H9 (cell line): Measurements from ENCODE around the gene SPRR3. TPM values are rescaled to one million over a fixed set of nuclear protein-coding genes. Genes with fewer than 3 reads are reported as not detected.

Experiments
- DNase-seq: peaks from one replicate; pipeline ENCODE4 v3.0.0-alpha.2; 2017
- H2AFZ ChIP-seq: one replicate; pipeline ENCODE4 v1.6.1; 2013; ENCODE audit warnings: mild to moderate bottlenecking, low read length, control low read depth, moderate library complexity
- H2AK5ac ChIP-seq: 2 replicates; pipeline ENCODE4 v1.6.1; 2013; ENCODE audit warnings: low read length, control low read depth, mixed read lengths; ENCODE audit not compliant: insufficient read length
- H2BK120ac ChIP-seq: one replicate; pipeline ENCODE4 v1.6.1; 2013; ENCODE audit warnings: low read depth, mild to moderate bottlenecking, low read length, control low read depth, inconsistent platforms; ENCODE audit not compliant: poor library complexity, severe bottlenecking
- H2BK12ac ChIP-seq: 2 replicates; pipeline ENCODE4 v1.6.1; 2013; ENCODE audit warnings: low read length, control low read depth, mixed read lengths, low read depth; ENCODE audit not compliant: insufficient read length
- H2BK15ac ChIP-seq: 2 replicates; pipeline ENCODE4 v1.6.1; 2013; ENCODE audit warnings: low read depth, low read length, control low read depth
- H2BK20ac ChIP-seq: one replicate; pipeline ENCODE4 v1.6.1; 2013; ENCODE audit warnings: low read depth, mild to moderate bottlenecking, low read length, control low read depth, inconsistent platforms; ENCODE audit not compliant: poor library complexity, severe bottlenecking
- H2BK5ac ChIP-seq: 2 replicates; pipeline ENCODE4 v1.6.1; 2013; ENCODE audit warnings: low read length, control low read depth, mixed read lengths; ENCODE audit not compliant: insufficient read length
- H3K14ac ChIP-seq: 2 replicates; pipeline ENCODE4 v1.6.1; 2013; ENCODE audit warnings: low read length, control low read depth; ENCODE audit not compliant: insufficient read depth
- H3K18ac ChIP-seq: 2 replicates; pipeline ENCODE4 v1.6.1; 2013; ENCODE audit warnings: low read depth, mild to moderate bottlenecking, mixed read lengths, low read length, control low read depth; ENCODE audit not compliant: insufficient read length
- H3K23ac ChIP-seq: 2 replicates; pipeline ENCODE4 v1.6.1; 2013; ENCODE audit warnings: low read length, control low read depth, mixed read lengths, low read depth; ENCODE audit not compliant: insufficient read length
- H3K23me2 ChIP-seq: 2 replicates; pipeline ENCODE4 v1.6.1; 2013; ENCODE audit warnings: low read depth, mild to moderate bottlenecking, mixed read lengths, low read length, control low read depth; ENCODE audit not compliant: insufficient read length, poor library complexity, severe bottlenecking
- H3K27ac ChIP-seq: 2 replicates; pipeline ENCODE4 v1.5.1; 2013; ENCODE audit warnings: low read length, control low read depth, mixed read lengths, low read depth; ENCODE audit not compliant: insufficient read length
- H3K27me3 ChIP-seq: 2 replicates; pipeline ENCODE4 v1.6.1; 2013; ENCODE audit warnings: low read length, control low read depth, inconsistent platforms; ENCODE audit not compliant: insufficient read depth
- H3K4ac ChIP-seq: 2 replicates; pipeline ENCODE4 v1.6.1; 2013; ENCODE audit warnings: low read depth, mild to moderate bottlenecking, control low read depth, inconsistent platforms, low read length, moderate library complexity
- H3K4me1 ChIP-seq: 2 replicates; pipeline ENCODE4 v1.6.1; 2013; ENCODE audit warnings: low read length, control low read depth, inconsistent platforms; ENCODE audit not compliant: insufficient read depth
- H3K4me2 ChIP-seq: 2 replicates; pipeline ENCODE4 v1.6.1; 2013; ENCODE audit warnings: low read length, control low read depth, mixed read lengths; ENCODE audit not compliant: insufficient read length, insufficient read depth
- H3K56ac ChIP-seq: 2 replicates; pipeline ENCODE4 v1.6.1; 2013; ENCODE audit warnings: low read depth, mild to moderate bottlenecking, mixed read lengths, low read length, control low read depth; ENCODE audit not compliant: insufficient read length
- H3K79me1 ChIP-seq: 2 replicates; pipeline ENCODE4 v1.6.1; 2013; ENCODE audit warnings: low read depth, mild to moderate bottlenecking, moderate library complexity, low read length, control low read depth, inconsistent platforms; ENCODE audit not compliant: insufficient read depth, poor library complexity, severe bottlenecking
- H3K79me2 ChIP-seq: 2 replicates; pipeline ENCODE4 v1.6.1; 2013; ENCODE audit warnings: low read length, control low read depth, inconsistent platforms; ENCODE audit not compliant: insufficient read depth
- H3K9ac ChIP-seq: 2 replicates; pipeline ENCODE4 v1.6.1; 2013; ENCODE audit warnings: low read length, control low read depth, mixed read lengths; ENCODE audit not compliant: insufficient read length; ENCODE audit errors: extremely low read depth
- H3K9me3 ChIP-seq: one replicate; pipeline ENCODE4 v1.6.1; 2013; ENCODE audit warnings: low read depth, low read length, inconsistent platforms; ENCODE audit not compliant: control insufficient read depth
- H3T11ph ChIP-seq: one replicate; pipeline ENCODE4 v1.6.1; 2013; ENCODE audit warnings: mild to moderate bottlenecking, low read length, control low read depth, inconsistent platforms
- H4K20me1 ChIP-seq: one replicate; pipeline ENCODE4 v1.6.1; 2013; ENCODE audit not compliant: control insufficient read depth, insufficient read length, insufficient read depth
- H4K5ac ChIP-seq: 2 replicates; pipeline ENCODE4 v1.6.1; 2013; ENCODE audit warnings: low read depth, mild to moderate bottlenecking, mixed read lengths, low read length, control low read depth; ENCODE audit not compliant: insufficient read length
- H4K8ac ChIP-seq: replicated peaks from 2 replicates; pipeline ENCODE4 v1.6.1; 2013; ENCODE audit warnings: low read length, control low read depth, mixed read lengths, low read depth; ENCODE audit not compliant: insufficient read length
- H4K91ac ChIP-seq: 2 replicates; pipeline ENCODE4 v1.6.1; 2013; ENCODE audit warnings: low read depth, mild to moderate bottlenecking, moderate library complexity, mixed read lengths, low read length, control low read depth; ENCODE audit not compliant: insufficient read length
- H3K27ac Mint-ChIP-seq, 3 experiments: 2 replicates in 2 of 3; 3 replicates in 1 of 3; pipeline ENCODE4 v1.8.0; 2020 to 2021; ENCODE audit warnings: mixed read lengths in 3 of 3, mild to moderate bottlenecking in 1 of 3, moderate library complexity in 1 of 3
- H3K27me3 Mint-ChIP-seq: 2 replicates; pipeline ENCODE4 v1.8.0; 2021; ENCODE audit warnings: low read depth, mild to moderate bottlenecking, moderate library complexity, mixed read lengths
- H3K36me3 Mint-ChIP-seq, 3 experiments: 2 replicates in 2 of 3; 3 replicates in 1 of 3; pipeline ENCODE4 v1.8.0; 2020 to 2021; ENCODE audit warnings: low read depth in 3 of 3, mixed read lengths in 3 of 3; ENCODE audit not compliant: insufficient read depth in 1 of 3
- H3K4me1 Mint-ChIP-seq, 2 experiments: 2 replicates each; pipeline ENCODE4 v1.8.0; 2020; ENCODE audit warnings: mixed read lengths in 2 of 2
- H3K4me3 Mint-ChIP-seq, 2 experiments: 2 replicates in 1 of 2; 3 replicates in 1 of 2; pipeline ENCODE4 v1.8.0; 2020 to 2021; ENCODE audit warnings: mild to moderate bottlenecking in 2 of 2, mixed read lengths in 2 of 2, moderate library complexity in 1 of 2
- H3K9me3 Mint-ChIP-seq, 2 experiments: 2 replicates in 1 of 2; 3 replicates in 1 of 2; pipeline ENCODE4 v1.8.0; 2020; ENCODE audit warnings: mild to moderate bottlenecking in 2 of 2, mixed read lengths in 2 of 2, moderate library complexity in 1 of 2
- CTCF ChIP-seq: fragments of 200-600 bp; sonication (generic); conservative IDR thresholded peaks from 3 replicates; pipeline ENCODE4 v1.8.0; 2021; ENCODE audit warnings: antibody characterized with exemption, mild to moderate bottlenecking
- WGBS: extraction: QIAGEN DNeasy Blood & Tissue Kit; methylation state at CpG from one replicate; pipeline ENCODE4 v1.1.7; 2013; ENCODE audit warnings: missing lambda C conversion rate, low lambda C conversion rate, mixed read lengths; ENCODE audit not compliant: insufficient read length; ENCODE audit errors: extremely low coverage; 5-methylcytosine and 5-hydroxymethylcytosine counted together
- total RNA-seq: library from RNA; stranded (reverse); gene quantifications from 2 replicates; pipeline ENCODE4 v1.2.1, GENCODE V29; 2021

The SPRR3 gene
- total RNA-seq, 1 experiment from 2014 or later = not detected

- Mint-ChIP-seq H3K27ac (no peak overlapping the region), H3K36me3 (no peaks in the 10 kb centered on the region; a peak in 1 of 7 replicates), H3K4me1 (peaks cover 11 to 25% of the 10 kb centered on the region in 2 experiments), H3K4me3 (no peak overlapping the region), H3K27me3 (peaks cover 2% of the 10 kb centered on the region; the same call in 1 of the 2 replicates), H3K9me3 (peaks cover 2 to 5% of the 10 kb centered on the region in 2 experiments; a peak in 4 of 5 replicates)
- TF ChIP-seq CTCF = no peak
- no peaks in the 10 kb centered on the region for H3K9me3 ChIP-seq
- no peak overlapping the region for H4K91ac ChIP-seq
- no peak overlapping the region for H2BK20ac ChIP-seq
- no peaks in the 10 kb centered on the region for H3K79me1 ChIP-seq
- H3K18ac ChIP-seq = no peak overlapping the region
- H2AK5ac ChIP-seq = no peak overlapping the region
- H3K27me3 ChIP-seq = no peaks in the 10 kb centered on the region
- H3K56ac ChIP-seq = no peak overlapping the region
- H4K8ac ChIP-seq = no peak overlapping the region
- no peaks in the 10 kb centered on the region for H4K20me1 ChIP-seq
- H2BK15ac ChIP-seq = no peak overlapping the region
- no peaks in the 10 kb centered on the region for H3K79me2 ChIP-seq
- no peak overlapping the region for H2BK12ac ChIP-seq
- DNase-seq = no peak
- no peaks in the 10 kb centered on the region for H3K23me2 ChIP-seq
- no peak overlapping the region for H3K27ac ChIP-seq
- H3K4ac ChIP-seq = no peak overlapping the region
- no peak overlapping the region for H2AFZ ChIP-seq
- no peak overlapping the region for H2BK120ac ChIP-seq
- no peak overlapping the region for H3K14ac ChIP-seq
- no peak overlapping the region for H3K23ac ChIP-seq
- no peak overlapping the region for H3K9ac ChIP-seq
- no CpG with 5 or more reads among the region's 7 CpGs for WGBS
- peaks cover 3% of the 10 kb centered on the region; the same call in 1 of the 2 replicates for H3K4me1 ChIP-seq
- no peak overlapping the region for H2BK5ac ChIP-seq
- H3K4me2 ChIP-seq = no peak overlapping the region
- H4K5ac ChIP-seq = no peak overlapping the region
- H3T11ph ChIP-seq = no peak overlapping the region
Observed at GRCh38 chr1:153023109-153023508, 21.6 kb downstream of the SPRR3 start.
